NAMALWA (cell line): ENCODE results near the gene HTT-AS.
"Not testable (repeated sequence)": the region's sequence is repeated elsewhere in the genome, so short reads cannot be mapped to it uniquely, and the experiment has no call there.

Experiments
- DNase-seq: peaks from one replicate; pipeline ENCODE4 v3.0.0-alpha.2; 2015; ENCODE audit warnings: low spot score

Gene HTT-AS

GRCh38 chr4:3051141-3051897 lies 23.0 kb downstream of the HTT-AS start:
- DNase-seq: not testable (repeated sequence)

- DNase-seq: peak; percentile 85
Observed at GRCh38 chr4:3047464-3048286, 26.7 kb downstream of the HTT-AS start.

- no peak for DNase-seq
Observed at GRCh38 chr4:3046623-3047022, 27.7 kb downstream of the HTT-AS start.

GRCh38 chr4:3046162-3046561 lies 28.2 kb downstream of the HTT-AS start:
- DNase-seq: peak; percentile 77

GRCh38 chr4:3044870-3045819 lies 29.2 kb downstream of the HTT-AS start:
- peak; percentile 26 for DNase-seq

GRCh38 chr4:3043282-3044020 lies 30.9 kb downstream of the HTT-AS start:
- DNase-seq: no peak

- no peak for DNase-seq
Observed at GRCh38 chr4:3042226-3042625, 32.1 kb downstream of the HTT-AS start.

GRCh38 chr4:3041192-3042142 lies 32.9 kb downstream of the HTT-AS start:
- no peak for DNase-seq

GRCh38 chr4:3040452-3041191 lies 33.7 kb downstream of the HTT-AS start:
- peak; percentile 26 for DNase-seq

GRCh38 chr4:3039706-3040366 lies 34.5 kb downstream of the HTT-AS start:
- DNase-seq: no peak

- DNase-seq: no peak
Observed at GRCh38 chr4:3037957-3038461, 36.3 kb downstream of the HTT-AS start.

GRCh38 chr4:3036131-3036952 lies 38.0 kb downstream of the HTT-AS start:
- DNase-seq: no peak

- no peak for DNase-seq
Observed at GRCh38 chr4:3035674-3036073, 38.7 kb downstream of the HTT-AS start.

- DNase-seq: no peak
Observed at GRCh38 chr4:3035249-3035648, 39.1 kb downstream of the HTT-AS start.

GRCh38 chr4:3034231-3034630 lies 40.1 kb downstream of the HTT-AS start:
- DNase-seq: no peak

GRCh38 chr4:3031357-3032082 lies 42.8 kb downstream of the HTT-AS start:
- DNase-seq: no peak
